Measurements from ENCODE around the gene SCTR.

GRCh38 chr2:119466373-119466772 is 57.9 kb downstream of the SCTR start:
- TF ChIP-seq POLR2A (IDR thresholded peaks at IDR 0.05; ENCODE audit: low read depth, low read length) (no peak), POLR2AphosphoS5 (IDR thresholded peaks at IDR 0.05; ENCODE audit: low read depth, low read length) (no peak)
